Ishikawa (cell line): ENCODE data around the gene GNAT3.

Source experiments
- CEBPB ChIP-seq: IDR thresholded peaks from 2 replicates; pipeline ENCODE4 v1.6.1; 2012
- CREB1 ChIP-seq: IDR thresholded peaks from 2 replicates; pipeline ENCODE4 v1.6.1; 2012; ENCODE audit warnings: low read depth
- EGR1 ChIP-seq: IDR thresholded peaks from 2 replicates; pipeline ENCODE4 v1.6.1; 2012
- EP300 ChIP-seq: IDR thresholded peaks from 2 replicates; pipeline ENCODE4 v1.6.1; 2012; ENCODE audit warnings: borderline replicate concordance
- FOXM1 ChIP-seq: IDR thresholded peaks from 2 replicates; pipeline ENCODE4 v1.6.1; 2012; ENCODE audit warnings: low read depth, borderline replicate concordance
- MAX ChIP-seq: IDR thresholded peaks from 2 replicates; pipeline ENCODE4 v1.6.1; 2012
- NFIC ChIP-seq: IDR thresholded peaks from 2 replicates; pipeline ENCODE4 v1.6.1; 2012
- RAD21 ChIP-seq: IDR thresholded peaks from 2 replicates; pipeline ENCODE4 v1.6.1; 2012; ENCODE audit warnings: low read depth
- REST ChIP-seq: IDR thresholded peaks from 2 replicates; pipeline ENCODE4 v1.6.1; 2012; ENCODE audit warnings: low read depth, mild to moderate bottlenecking
- TAF1 ChIP-seq: IDR thresholded peaks from 2 replicates; pipeline ENCODE4 v1.6.1; 2012; ENCODE audit warnings: low read depth, mild to moderate bottlenecking
- TCF12 ChIP-seq: IDR thresholded peaks from 2 replicates; pipeline ENCODE4 v1.6.1; 2012; ENCODE audit warnings: low read depth
- TEAD4 ChIP-seq: IDR thresholded peaks from 2 replicates; pipeline ENCODE4 v1.6.1; 2012
- USF1 ChIP-seq: IDR thresholded peaks from 2 replicates; pipeline ENCODE4 v1.6.1; 2012
- YY1 ChIP-seq: IDR thresholded peaks from 2 replicates; pipeline ENCODE4 v1.6.1; 2012; ENCODE audit warnings: low read depth
- ZBTB7A ChIP-seq: IDR thresholded peaks from 2 replicates; pipeline ENCODE4 v1.6.1; 2012; ENCODE audit warnings: low read depth

GNAT3 gene

GRCh38 chr7:80537091-80537490 lies 25.2 kb upstream of the GNAT3 start:
- no peak for TF ChIP-seq CEBPB
- no peak for TF ChIP-seq EP300
- TF ChIP-seq MAX: no peak
- TF ChIP-seq EGR1: no peak
- TF ChIP-seq REST: no peak
- TF ChIP-seq FOXM1: no peak
- TF ChIP-seq TEAD4: no peak
- TF ChIP-seq ZBTB7A: no peak
- no peak for TF ChIP-seq CREB1
- TF ChIP-seq NFIC: no peak
- TF ChIP-seq TCF12: no peak
- no peak for TF ChIP-seq USF1
- no peak for TF ChIP-seq TAF1
- TF ChIP-seq YY1: no peak
- TF ChIP-seq RAD21: no peak

- TF ChIP-seq TCF12: no peak
- no peak for TF ChIP-seq TAF1
- TF ChIP-seq EP300: no peak
- TF ChIP-seq EGR1: no peak
- no peak for TF ChIP-seq CEBPB
- TF ChIP-seq USF1: no peak
- no peak for TF ChIP-seq CREB1
- TF ChIP-seq YY1: no peak
- TF ChIP-seq NFIC: no peak
- no peak for TF ChIP-seq RAD21
- no peak for TF ChIP-seq TEAD4
- no peak for TF ChIP-seq FOXM1
Observed at GRCh38 chr7:80536426-80536825, 24.6 kb upstream of the GNAT3 start.

GRCh38 chr7:80533287-80533686 lies 21.4 kb upstream of the GNAT3 start:
- TF ChIP-seq MAX (no peak), REST (no peak), CEBPB (no peak), NFIC (no peak), EGR1 (no peak), FOXM1 (no peak), CREB1 (no peak), TAF1 (no peak), TCF12 (no peak), RAD21 (no peak), TEAD4 (no peak), ZBTB7A (no peak), EP300 (no peak), USF1 (no peak), YY1 (no peak)

- TF ChIP-seq EP300 (no peak), ZBTB7A (no peak), RAD21 (no peak), REST (no peak), TAF1 (no peak)
Observed at GRCh38 chr7:80532153-80532552, 20.3 kb upstream of the GNAT3 start.
